GM12878 (cell line): ENCODE results near the gene PTPN18.

Experiments
- CTCF ChIP-seq, 3 experiments: IDR thresholded peaks in 2 of 3; conservative IDR thresholded peaks in 1 of 3; 2 replicates each; pipeline ENCODE4 v1.5.1; 2011; ENCODE audit warnings: low read depth in 3 of 3, low read length in 3 of 3, mild to moderate bottlenecking in 3 of 3, control low read depth in 2 of 3, moderate library complexity in 2 of 3, inconsistent platforms in 1 of 3, mixed read lengths in 1 of 3; ENCODE audit not compliant: control insufficient read depth in 2 of 3, insufficient read depth in 1 of 3; ENCODE audit errors: extremely low read depth in 1 of 3
- EZH2 ChIP-seq: IDR thresholded peaks from 2 replicates; pipeline ENCODE4 v1.6.1; 2012; ENCODE audit warnings: low read depth, mild to moderate bottlenecking, control low read depth, inconsistent platforms, low read length, borderline replicate concordance; ENCODE audit not compliant: control insufficient read depth
- POLR2A ChIP-seq: IDR thresholded peaks from 2 replicates; pipeline ENCODE4 v1.6.1; 2011; ENCODE audit warnings: low read depth, mild to moderate bottlenecking, low read length
- SP1 ChIP-seq: IDR thresholded peaks from one replicate; pipeline ENCODE4 v1.6.1; 2011; ENCODE audit warnings: low read depth, low read length
- STAT3 ChIP-seq: IDR thresholded peaks from 2 replicates; pipeline ENCODE4 v1.6.1; 2011; ENCODE audit warnings: low read depth, low read length, improper control_type of control experiment
- TCF3 ChIP-seq: IDR thresholded peaks from 2 replicates; pipeline ENCODE4 v1.6.1; 2012; ENCODE audit warnings: low read depth, mild to moderate bottlenecking, low read length, borderline replicate concordance; ENCODE audit not compliant: insufficient read depth
- TF ChIP-seq, protein P1 (sequence below): fragments of 450-650 bp; IDR thresholded peaks from 2 replicates; pipeline ENCODE4 v1.6.1; 2018; ENCODE audit warnings: mild to moderate bottlenecking, low read depth, moderate library complexity; ENCODE audit not compliant: partially characterized antibody
- TF ChIP-seq, protein P2 (sequence below): fragments of 450-650 bp; IDR thresholded peaks from 2 replicates; pipeline ENCODE4 v1.6.1; 2017; ENCODE audit warnings: mild to moderate bottlenecking

- TF ChIP-seq CTCF (IDR thresholded peaks at IDR 0.05 in 2 of 3, conservative IDR thresholded peaks at IDR 0.05 in 1 of 3; ENCODE audit: control insufficient read depth in 2 of 3, extremely low read depth in 1 of 3, insufficient read depth in 1 of 3, low read depth in 3 of 3, low read length in 3 of 3) (no peak), POLR2A (no peak), EZH2 (no peak), SP1 (no peak), TCF3 (no peak), STAT3 (no peak)
- TF ChIP-seq, protein P1, sequence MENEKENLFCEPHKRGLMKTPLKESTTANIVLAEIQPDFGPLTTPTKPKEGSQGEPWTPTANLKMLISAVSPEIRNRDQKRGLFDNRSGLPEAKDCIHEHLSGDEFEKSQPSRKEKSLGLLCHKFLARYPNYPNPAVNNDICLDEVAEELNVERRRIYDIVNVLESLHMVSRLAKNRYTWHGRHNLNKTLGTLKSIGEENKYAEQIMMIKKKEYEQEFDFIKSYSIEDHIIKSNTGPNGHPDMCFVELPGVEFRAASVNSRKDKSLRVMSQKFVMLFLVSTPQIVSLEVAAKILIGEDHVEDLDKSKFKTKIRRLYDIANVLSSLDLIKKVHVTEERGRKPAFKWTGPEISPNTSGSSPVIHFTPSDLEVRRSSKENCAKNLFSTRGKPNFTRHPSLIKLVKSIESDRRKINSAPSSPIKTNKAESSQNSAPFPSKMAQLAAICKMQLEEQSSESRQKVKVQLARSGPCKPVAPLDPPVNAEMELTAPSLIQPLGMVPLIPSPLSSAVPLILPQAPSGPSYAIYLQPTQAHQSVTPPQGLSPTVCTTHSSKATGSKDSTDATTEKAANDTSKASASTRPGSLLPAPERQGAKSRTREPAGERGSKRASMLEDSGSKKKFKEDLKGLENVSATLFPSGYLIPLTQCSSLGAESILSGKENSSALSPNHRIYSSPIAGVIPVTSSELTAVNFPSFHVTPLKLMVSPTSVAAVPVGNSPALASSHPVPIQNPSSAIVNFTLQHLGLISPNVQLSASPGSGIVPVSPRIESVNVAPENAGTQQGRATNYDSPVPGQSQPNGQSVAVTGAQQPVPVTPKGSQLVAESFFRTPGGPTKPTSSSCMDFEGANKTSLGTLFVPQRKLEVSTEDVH, result no peak
- TF ChIP-seq, protein P2, sequence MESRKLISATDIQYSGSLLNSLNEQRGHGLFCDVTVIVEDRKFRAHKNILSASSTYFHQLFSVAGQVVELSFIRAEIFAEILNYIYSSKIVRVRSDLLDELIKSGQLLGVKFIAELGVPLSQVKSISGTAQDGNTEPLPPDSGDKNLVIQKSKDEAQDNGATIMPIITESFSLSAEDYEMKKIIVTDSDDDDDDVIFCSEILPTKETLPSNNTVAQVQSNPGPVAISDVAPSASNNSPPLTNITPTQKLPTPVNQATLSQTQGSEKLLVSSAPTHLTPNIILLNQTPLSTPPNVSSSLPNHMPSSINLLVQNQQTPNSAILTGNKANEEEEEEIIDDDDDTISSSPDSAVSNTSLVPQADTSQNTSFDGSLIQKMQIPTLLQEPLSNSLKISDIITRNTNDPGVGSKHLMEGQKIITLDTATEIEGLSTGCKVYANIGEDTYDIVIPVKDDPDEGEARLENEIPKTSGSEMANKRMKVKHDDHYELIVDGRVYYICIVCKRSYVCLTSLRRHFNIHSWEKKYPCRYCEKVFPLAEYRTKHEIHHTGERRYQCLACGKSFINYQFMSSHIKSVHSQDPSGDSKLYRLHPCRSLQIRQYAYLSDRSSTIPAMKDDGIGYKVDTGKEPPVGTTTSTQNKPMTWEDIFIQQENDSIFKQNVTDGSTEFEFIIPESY, result no peak
Measured at GRCh38 chr2:130368786-130369185, 12.9 kb downstream of the PTPN18 start.
